Left renal pelvis (tissue), 4 donors: ENCODE measurements around the gene STARD3NL. TPM values are rescaled to one million over a fixed set of nuclear protein-coding genes. Genes with fewer than 3 reads are reported as not detected.

Experiments
- DNase-seq, 4 donors: peaks; one replicate each; pipeline ENCODE4 v3.0.0-alpha.2; 2013; ENCODE audit warnings: low read depth in 4 of 4, low spot score in 3 of 4
- polyA plus RNA-seq, 4 donors: library from polyadenylated mRNA; unstranded; fragments of 120-200 nt; gene quantifications; one replicate each; pipeline ENCODE4 v1.2.1, GENCODE V29; 2013; ENCODE audit not compliant: insufficient read length in 4 of 4

STARD3NL gene
- polyA plus RNA-seq, 4 donors: 43.0 to 79.2 (median 64.8) TPM

DNA sequence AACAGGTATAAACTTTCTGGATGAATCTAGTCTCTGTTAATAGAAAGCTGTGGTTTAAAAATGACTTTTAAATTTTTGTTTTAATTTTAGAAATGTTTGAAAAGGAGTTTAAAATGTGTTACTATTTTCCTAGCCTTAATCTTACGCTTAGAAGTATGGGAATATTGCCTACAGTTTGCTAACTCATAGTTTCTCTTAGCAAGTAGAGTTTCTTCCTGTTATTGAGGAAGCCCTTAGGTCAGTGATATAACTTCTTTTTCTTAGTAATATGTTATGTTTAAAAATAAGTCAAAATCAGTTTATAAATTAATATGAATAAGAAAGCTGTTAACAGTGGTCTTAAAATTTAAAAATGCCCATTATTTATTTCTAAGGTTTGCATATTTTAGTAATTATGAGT is 3.1 kb downstream of the STARD3NL start:
- no peak for DNase-seq

DNA sequence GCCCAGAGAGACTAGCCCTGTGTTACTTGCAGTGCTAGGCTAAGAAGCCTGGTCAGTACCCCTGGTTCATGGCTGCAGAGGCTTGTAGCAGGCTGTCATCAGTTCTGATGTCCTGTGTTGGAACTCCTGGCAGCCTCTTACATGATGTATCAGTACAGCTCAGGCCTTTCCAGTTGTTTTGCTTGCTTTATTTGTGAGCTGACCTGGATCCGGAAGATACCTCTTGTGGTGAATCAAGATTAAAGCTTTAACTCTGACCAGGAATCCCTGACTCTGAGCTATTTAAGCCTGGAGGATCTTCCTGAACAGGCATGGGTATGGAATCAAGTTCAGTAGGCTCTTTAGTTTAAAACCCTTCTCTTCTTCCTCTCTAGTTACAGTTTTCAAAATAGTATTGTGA is 4.4 kb downstream of the STARD3NL start:
- no peak for DNase-seq

DNA sequence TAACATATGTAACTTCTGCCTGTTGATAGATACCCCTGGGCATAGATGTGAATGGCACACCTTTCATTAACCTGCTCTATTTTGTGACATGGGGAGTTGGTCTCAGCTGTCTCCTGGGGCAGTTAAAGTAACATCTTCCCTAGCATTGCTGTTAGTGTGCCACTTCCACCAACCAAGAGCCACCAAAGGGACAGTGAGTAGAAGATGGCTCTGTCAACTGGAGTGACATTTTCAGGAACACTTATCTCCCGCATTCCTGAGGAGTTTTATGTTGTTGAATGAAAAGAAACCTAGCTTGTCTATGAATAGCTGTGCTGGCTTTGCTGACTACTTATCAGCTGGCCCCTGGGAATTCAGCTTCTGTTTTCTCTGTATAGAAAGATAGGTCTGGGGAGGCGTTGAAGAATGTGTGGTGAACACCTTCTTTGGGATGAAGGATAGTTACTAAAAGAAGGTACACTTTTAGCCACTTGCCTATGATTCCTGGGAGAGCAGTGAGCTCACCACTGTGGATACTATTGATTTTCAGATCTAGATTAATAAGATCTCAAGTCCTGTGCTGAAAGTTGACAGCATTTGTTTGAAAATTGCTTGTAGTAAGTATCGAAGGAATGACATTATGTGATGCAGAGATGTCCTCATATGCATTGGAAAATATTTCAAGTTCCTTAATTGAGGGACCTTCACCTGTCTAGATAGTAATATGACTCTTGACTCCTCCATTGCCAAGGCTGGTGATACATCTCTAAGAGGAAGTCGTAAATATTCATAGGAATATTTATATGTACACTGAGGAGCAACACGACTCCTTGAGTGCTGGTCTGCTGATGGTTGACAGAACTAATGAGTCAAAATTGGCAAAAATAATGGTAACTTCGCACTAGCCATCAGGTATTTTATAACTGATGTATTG is 7.6 kb downstream of the STARD3NL start:
- no peak for DNase-seq

DNA sequence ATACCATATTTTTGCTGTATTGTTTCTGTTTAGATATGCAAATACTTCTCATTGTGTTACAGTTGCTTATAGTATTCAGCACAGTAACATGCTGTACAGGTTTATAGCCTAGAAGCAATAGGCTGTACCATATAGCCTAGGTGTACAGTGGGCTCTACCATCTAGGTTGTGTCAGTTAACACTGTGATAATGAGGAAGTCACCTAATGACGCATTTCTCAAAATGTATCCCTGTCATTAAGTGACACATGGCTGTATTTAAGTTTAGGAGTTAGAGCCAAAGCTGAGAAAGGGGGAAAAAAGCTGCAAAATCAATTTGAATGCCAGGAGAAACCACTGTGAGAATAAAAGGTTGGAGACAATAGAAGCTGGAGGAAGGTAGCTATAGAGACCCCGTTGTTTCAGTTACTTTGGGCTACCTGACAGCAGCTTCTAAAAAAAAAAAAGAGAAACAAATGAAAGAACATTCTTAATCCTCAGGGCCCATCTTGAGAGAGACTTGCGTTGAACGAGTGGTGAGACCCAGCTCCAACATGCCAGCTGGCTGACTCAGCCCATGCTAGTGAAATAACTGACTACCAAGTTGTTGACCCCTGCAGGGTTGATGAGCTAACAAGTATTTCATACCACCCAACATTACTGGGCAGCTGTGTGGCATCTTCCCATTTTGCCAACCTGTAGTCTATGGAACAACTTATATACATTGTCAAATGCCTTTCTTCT is 8.7 kb downstream of the STARD3NL start:
- no peak for DNase-seq

DNA sequence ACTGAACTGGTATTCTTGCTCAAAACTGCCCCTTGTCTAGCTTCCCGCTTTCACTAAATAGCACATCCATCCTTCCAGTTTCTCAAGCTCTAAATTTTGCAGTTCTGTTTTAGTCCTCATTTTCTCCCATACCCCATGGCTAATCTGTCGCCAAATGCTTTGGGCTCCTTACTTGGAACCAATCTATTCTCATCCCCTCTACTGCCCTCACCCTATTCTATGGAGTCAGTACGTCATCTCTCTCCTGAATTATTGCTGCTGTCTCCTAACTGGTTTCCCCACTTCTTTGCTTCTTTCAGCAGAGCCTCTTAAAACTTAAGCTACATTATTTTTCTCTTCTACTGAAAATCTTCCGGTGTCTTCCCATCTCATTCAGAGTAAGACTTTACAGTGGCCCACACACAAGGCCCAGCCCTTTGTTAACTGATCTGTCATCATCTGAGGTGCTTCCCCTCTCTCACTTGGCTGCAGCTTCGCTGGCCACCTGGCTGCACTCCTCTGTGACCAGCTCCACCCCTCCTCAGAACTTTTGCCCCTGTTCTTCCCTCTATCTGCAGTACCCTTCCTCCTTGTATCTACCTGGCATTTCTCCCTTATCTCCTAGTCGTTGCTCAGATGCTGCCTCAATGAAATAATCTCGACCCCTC is 9.9 kb downstream of the STARD3NL start:
- no peak for DNase-seq

DNA sequence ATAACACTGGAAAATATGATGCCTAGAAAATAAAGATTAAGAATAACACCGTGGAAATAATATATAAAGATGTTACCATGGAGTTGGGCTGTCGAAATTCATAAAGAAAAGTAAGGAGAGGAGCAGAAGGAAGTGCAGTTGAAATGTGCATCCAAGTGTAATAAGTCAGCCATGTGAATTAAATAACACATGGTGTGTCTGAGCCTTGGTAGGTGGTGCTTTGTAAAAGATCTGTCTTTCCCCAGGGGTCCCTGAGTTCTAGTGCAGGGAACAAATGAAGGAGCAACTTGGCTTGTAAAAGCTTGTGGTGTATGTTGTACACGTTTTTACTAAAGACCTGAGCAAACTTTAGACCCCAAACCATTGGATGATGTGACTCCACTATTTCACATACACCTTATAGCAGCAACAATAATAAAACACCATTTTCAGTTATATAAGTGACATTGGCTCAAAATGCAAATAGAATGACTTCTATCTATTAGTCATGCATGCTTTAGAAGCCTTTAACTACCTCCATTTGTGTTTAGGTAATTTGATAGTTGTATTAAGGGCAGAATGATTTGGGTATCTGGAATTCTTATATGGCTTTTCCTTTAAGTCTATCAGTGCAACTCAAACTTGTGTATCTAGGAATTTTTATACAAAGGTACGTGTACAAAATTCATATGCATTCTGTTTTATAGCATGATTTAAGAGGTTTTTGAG is 11.3 kb downstream of the STARD3NL start:
- no peak for DNase-seq

DNA sequence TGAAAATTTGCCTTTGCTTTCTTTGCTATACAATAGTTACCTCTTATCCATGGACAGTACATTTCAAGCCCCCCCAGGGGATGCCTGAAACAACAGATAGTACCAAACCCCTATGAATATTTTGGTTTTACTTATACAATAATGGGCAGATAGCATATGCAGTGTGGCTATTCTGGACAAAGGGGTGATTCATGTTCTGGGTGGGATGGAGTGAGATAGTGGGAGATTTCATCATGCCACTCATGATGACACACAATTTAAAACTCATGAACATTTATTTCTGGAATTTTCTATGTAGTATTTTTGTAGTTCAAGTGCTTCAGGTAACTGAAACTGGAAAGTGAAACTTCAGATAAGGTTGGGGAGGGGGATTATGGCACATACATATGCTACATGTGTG is 12.0 kb downstream of the STARD3NL start:
- DNase-seq: no peak

DNA sequence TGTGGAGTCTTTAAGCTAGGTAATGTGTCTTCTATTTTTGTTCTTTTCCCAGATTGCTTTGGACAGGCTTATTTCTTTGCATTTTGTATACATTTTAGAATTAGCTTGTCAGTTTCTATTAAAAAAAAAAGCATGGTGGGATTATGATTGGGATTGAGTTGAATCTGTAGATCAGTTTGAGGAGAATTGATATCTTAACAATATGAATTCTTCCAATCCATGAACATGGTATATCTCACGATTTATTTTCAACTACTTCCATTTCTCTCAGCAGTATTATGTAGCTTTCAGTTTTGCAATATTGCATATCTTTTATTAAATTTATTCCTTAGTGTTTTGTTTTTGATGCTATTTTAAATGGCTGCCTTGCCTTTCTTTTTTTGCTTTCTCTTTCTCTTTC is 13.7 kb downstream of the STARD3NL start:
- DNase-seq: no peak

DNA sequence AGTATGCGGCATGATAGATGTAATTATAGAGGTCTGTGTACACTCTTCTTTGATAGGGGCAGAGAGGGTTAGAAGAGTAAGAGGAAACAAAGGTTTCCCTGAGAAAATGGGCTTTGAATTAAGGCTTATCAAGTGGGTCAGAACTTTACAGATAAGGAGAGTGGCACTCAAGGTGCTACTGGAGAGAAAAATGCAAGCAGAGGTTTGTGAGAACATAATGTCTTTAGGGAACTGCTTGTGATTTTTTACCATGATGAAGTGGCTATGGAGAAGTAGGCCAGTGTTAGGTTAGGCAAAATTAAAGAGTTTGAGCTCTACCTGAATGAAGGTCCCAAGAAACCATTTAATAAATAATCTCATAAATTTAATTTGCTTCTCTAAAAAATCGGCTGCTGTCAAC is 14.3 kb downstream of the STARD3NL start:
- DNase-seq: no peak

DNA sequence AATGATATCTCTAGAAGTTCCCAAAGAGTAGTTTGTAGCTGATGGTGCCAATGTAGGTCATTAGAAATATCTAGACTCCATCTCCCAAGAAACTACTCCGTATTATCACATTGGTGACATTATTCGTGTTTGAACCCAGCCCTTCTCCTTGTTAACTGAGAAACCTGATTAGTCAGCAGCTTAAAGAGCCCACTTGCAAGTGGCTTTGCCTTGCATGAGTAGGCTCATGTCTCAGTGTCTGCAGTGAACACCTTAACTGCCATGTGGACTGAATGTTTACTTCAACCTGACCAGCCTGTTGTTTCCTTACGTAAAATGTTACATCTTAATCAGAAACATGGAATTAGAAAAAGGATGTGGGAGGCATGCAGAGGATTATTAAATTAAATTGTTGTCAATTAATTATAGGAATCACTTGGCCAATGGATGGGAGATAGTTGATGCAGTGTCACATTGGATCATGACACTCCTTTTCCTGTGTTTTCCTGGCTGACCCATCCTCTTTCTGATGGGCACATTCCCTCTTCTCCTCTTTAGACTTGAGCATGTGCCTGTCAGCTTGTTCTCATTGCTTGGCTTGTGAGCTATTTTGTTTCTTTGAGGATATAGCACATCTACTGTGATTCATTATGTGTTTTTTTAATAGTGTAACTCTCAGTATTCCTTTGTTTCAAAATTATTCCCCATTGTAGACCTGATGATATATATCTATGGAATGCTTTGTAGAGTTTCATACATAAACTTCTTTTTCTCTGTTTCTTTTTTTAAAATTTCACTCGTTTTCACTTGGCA is 18.0 kb downstream of the STARD3NL start:
- DNase-seq: no peak

DNA sequence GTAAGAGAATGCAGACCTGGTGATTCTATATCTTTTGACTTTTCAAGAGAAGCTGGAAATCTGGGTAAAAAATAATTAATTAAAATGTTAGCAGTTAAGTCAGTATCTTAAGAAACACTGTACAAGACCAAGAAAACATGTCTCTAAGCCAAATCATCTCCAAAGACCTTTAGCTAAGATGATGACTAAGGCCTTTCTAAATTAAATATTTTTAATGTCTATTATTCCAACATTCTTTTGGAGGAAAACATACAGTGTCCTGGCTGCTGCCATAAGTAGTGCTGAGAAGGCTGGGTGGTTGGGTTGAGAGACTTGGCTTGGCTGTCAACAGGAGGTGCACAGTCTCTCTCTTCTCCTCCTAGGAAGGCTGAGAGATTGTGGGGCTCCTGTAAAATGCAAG is 20.3 kb downstream of the STARD3NL start:
- DNase-seq: no peak

DNA sequence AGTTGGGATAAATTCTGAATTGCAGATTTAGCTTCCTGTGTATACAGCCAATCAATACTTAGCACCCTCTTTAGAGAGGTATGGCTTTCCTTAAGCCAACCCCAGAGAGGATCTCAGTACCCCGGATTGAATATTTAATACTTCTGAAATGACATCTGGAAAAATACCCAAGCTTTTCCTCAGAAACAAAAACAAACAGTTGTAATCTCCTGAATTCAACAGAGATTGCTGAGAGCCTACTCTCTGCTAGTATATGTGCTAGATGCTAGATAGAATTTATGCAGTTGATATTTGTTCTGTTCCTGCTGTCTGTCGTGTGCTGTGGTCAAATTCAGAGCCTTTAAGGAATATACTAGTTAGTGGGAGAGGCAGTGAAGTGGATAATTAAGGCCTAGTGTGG is 21.1 kb downstream of the STARD3NL start:
- no peak for DNase-seq

DNA sequence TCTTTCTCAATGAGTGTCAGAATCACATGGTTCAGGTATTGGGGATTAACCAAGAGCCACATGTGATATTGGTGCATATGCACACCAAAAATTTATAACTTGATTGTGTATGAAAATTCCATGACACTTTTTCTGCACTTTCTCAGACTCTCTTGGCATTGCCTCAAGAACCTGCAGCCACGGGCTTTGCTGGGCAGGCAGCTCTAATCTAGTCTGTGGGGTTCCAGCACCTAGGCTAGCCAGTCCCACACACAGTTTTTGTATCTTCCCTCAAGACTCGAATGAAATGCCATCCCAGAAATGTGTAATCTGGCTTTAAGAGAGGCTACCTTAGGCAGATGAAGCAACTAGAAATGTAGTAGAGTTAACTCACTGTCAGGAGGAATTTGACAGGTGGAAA is 21.7 kb downstream of the STARD3NL start:
- no peak for DNase-seq

DNA sequence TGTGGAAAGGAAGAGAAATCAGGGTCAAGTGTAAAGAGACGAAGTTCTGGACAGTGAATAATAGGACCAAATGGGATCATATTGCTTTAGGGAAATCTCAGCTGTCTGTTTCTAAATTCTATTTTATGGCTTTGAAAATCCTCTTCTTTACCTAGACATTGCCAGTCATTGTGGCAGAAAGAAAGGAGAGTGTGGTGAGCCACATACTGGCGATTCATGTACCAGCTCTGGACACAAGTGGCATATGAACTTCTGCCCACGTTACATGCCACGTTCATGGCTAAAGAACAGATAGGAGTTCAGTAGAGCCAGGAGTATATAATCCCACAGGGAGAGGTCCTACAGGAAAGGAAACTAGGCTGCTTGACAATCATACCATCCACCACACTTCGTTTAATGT is 28.0 kb downstream of the STARD3NL start:
- DNase-seq: no peak

DNA sequence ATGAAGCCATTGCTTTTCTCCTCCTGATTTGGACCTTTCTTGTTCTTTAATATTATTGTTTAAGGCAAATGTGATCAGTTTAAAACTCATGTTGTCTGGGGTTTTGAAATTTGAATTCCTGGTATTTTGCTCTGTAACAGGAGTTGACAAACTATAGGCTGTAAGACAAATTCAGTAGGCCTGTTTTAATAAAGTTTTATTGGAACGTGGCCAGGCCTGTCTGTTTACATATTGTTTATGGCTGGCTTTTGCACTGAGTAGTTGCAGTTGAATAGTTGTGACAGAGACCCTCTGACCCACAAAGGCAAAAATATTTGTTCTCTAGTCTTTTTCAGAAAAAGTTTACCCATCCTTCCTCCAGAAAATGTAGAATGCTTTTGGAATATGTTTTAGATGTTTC is 29.8 kb downstream of the STARD3NL start:
- DNase-seq: no peak

DNA sequence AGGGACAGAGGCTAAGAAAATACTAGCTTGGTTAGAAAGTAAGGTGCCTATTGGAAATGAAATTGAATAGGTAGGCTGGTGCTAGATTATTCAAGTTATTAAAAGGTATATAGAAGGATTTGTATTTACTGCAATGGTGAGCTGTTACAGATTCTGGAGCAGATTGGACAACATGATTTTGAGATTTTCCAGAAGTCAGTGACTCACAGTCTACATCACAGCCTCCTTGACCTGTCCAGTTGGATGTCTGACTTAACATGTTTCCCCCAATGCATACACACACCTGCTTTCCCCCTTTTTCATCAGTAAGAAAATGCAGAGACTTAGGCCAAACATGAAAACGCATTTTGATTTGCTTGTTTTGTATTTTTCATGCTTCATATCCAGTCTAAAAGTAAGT is 33.4 kb downstream of the STARD3NL start:
- no peak for DNase-seq

DNA sequence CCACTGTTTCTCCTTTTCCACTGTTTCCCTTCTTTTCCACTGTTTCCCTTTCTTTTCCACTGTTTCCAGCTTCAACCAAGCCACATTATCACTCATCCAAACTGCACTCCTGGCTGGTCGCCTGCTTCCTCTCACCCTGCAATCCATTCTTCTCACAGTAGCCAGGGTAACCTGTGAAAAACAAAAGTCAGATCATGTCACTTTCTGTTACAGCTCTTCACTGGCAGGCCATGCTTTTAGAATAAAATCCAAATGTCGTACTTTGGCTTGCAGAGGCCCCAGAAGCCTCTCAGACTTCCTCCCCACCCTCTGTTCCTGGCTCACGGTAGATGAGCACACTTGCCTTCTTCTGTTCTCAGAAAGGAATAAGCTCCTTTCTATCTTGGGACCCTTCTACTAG is 33.9 kb downstream of the STARD3NL start:
- DNase-seq: no peak

DNA sequence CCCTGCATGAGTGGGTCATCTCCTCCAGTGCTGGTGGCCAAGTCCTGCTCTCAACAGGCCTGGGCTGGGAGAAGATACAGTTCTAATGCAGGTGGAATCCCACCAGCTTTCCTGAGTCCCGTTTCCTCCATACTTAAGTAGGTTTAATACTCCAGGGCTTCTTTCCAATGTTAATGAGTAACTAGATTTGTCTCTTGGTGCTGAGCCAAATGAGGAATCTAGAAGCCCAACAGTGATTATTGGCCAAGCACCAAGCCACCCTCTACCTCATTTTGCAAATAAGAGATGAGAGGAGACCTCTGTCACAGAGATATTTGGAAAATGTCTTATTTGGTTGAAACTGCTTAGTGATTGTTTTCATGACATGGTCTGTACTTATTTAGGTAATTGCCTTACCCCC is 37.1 kb downstream of the STARD3NL start:
- DNase-seq: no peak

DNA sequence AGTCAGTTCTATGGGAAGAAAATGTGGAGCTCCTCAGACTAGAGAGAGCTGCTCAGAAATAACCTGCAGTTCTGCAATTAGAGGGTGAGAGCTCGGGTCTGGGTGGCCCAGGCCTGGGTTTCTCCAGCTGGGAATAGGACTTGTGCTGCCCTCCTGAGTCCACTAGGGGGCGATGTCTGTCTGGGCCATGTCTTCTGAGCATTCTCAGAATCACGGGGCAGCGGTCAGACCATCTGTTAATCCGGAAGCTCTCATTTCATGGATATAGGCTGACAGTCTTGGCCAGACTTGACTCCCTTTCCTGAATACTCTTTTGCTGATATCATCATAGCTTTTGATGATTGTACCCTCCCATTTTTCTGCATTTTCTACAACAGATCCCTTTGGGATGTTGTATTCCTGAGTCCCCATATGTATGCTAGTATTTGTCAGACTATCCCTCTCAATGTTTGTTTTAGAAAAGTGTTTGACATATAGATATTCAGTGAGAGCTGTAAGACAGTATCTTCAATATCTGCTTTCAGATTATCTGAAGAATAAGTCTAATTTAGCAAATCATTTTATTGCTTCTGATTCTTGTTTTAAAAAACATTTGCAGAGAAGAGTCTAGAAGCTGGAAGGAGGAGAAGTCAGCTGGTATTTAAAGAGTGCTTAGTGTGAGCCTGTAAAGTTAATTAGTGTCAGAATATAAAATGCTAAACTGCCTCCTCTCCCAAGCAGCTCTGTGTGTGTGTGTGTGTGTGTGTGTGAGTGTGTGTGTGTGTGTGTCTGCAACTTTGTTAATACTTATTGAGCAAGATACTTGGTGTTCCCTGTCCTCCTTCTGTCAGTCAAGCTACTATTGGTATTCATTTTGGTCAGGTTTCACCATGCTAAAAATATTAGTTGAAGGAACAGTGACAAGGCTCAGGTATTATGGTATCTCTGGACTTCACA is 38.0 kb downstream of the STARD3NL start:
- peak; percentile 66 to 79 (median 70) for DNase-seq
